Heart left ventricle (tissue), 13 donors: ENCODE results near the gene FAM240A.

Source experiments
- POLR2A ChIP-seq, 2 donors: fragments of 450-650 bp; IDR thresholded peaks; one replicate each; pipeline ENCODE4 v1.6.1; 2017; ENCODE audit warnings: antibody characterized with exemption in 2 of 2, mild to moderate bottlenecking in 2 of 2, moderate library complexity in 2 of 2
- TF ChIP-seq, protein P1 (sequence below), 12 donors: fragments of 200-600 bp; sonication (generic) in 4 of 12; IDR thresholded peaks; one replicate each; pipeline versions ENCODE4 v1.5.0 to v1.8.0; 2018 to 2022; ENCODE audit warnings: antibody characterized with exemption in 12 of 12, mild to moderate bottlenecking in 5 of 12
- donor health status: ischemic (EF 13 %, LVEDD 7.1; RV severe dilation, severe dysfunction).
- donor health status: DM: no; HTN: yes; CAD: no.
- donor health status: DM: no; HTN: no; CAD: no.
- donor health status: ischemic (EF 25% LVEDD 6.9; RV normal size, moderate dysfunction).
- donor health status: ischemic (EF 25% LVEDD 5.7; RV mildly dilated, moderate dysfunction).
- donor health status: ischemic (EF 35%, LVEDD 5.7; RV mildly dilated, moderate dysfunction).
- donor health status: nonischemic (EF 11% LVEDD 7.7; RV severe dilation, severe dysfunction).
- donor health status: DM: yes; HTN: yes; CAD: no.
- donor health status: PGD.
- donor health status: ischemic (EF 29% LVEDD 5.4; RV normal size, mild dysfunction).
- donor health status: nonischemic (EF 23%, LVEDD 6.1; RV moderate dilation, normal function).

DNA sequence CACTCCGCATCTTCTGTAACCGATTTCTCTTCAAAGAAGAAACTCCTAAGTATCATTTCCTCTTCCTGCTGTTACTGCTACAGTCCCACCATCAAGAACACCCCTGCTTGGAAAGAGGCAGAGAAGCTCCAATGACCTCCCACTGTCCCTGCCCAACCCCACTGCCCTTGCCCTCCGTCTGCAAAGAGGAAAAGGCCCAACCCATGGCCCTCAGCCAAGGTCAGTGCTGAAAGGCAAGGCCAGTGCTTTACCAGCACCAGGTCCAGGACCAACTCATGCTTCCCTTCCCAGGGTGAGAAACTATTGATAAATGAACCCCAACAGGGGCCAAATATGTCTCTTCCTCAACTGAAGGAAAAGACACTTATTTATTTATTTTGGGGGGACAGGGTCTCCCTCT lies 22.5 kb downstream of the FAM240A start:
- TF ChIP-seq, protein P1, sequence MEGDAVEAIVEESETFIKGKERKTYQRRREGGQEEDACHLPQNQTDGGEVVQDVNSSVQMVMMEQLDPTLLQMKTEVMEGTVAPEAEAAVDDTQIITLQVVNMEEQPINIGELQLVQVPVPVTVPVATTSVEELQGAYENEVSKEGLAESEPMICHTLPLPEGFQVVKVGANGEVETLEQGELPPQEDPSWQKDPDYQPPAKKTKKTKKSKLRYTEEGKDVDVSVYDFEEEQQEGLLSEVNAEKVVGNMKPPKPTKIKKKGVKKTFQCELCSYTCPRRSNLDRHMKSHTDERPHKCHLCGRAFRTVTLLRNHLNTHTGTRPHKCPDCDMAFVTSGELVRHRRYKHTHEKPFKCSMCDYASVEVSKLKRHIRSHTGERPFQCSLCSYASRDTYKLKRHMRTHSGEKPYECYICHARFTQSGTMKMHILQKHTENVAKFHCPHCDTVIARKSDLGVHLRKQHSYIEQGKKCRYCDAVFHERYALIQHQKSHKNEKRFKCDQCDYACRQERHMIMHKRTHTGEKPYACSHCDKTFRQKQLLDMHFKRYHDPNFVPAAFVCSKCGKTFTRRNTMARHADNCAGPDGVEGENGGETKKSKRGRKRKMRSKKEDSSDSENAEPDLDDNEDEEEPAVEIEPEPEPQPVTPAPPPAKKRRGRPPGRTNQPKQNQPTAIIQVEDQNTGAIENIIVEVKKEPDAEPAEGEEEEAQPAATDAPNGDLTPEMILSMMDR (IDR thresholded peaks at IDR 0.05) = no peak
- TF ChIP-seq POLR2A (IDR thresholded peaks at IDR 0.05) = no peak
